Right lobe of liver (tissue), 4 donors: ENCODE data around the gene BTBD17.

ENCODE experiments used
- CTCF ChIP-seq, 4 donors: fragments of 200-600 bp in 3 of 4; fragments of 450-650 bp in 1 of 4; IDR thresholded peaks; one replicate each; pipeline versions ENCODE4 v1.5.1 to v1.8.0; 2016 to 2022; ENCODE audit warnings: antibody characterized with exemption in 4 of 4, mild to moderate bottlenecking in 2 of 4
- POLR2A ChIP-seq: fragments of 450-650 bp; IDR thresholded peaks from one replicate; pipeline ENCODE4 v1.6.1; 2017; ENCODE audit warnings: antibody characterized with exemption, mild to moderate bottlenecking
- donor health status: DM: no; HTN: no; CAD: no.
- donor health status: DM: no; HTN: no; CAD: no.
- donor health status: DM: no; HTN: yes; CAD: no.

GRCh38 chr17:74367206-74367605, 5.5 kb upstream of the BTBD17 start, which contains the start of gene GPR142:
- TF ChIP-seq CTCF (IDR thresholded peaks at IDR 0.05) = no peak
- TF ChIP-seq POLR2A = no peak
